ENCODE measurements around the gene TMEM135.

TMEM135 gene

DNA sequence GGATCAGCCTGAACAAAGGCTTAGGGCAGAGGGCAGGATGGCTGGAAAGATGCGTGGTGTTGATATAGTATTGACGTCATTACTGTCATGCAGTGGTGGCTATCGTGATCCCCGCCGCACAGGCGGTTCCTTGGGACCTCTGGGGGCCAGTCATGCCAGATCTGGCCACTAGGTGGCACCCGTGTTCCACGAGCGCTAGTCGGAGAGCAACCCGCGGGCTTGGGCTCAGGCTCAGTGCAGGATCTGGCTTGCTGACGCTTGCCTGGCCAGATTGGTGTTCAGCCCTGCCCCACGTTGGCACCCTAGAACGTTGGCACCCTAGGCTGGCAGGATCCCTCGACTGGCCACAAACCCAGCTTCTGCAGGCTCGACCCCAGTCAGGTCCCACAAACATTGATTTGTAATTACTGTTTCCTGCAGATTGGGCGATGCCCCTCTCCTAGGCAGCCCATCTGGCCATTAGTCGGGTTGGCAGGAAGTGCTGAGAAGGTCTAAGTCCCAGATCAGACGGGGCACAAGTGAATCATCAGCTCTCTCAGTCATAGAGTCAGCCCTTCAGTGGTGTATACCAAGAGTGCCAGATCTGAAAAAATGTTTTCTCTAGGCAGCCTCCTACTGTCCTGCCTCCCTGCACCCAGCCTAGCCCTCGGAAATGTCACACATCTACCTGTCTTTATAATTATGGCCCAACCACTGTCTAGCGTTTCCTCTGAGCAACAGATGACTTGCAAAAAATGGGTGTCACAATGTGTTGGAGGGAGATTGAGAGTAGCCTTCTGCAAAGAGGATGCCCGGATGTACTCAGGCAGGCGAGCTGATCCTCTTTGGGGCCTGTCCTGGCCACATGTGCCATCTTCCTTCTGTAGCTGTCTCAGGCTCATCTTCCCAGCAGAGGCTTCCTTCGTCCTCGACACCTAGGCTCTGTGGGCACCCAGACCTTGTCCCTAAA lies 315.3 kb downstream of the TMEM135 start:
- Histone ChIP-seq H3K9me3 (no peaks in the 10 kb centered on the region), H3K4me1 (no peaks in the 10 kb centered on the region; the same call in 1 of the 2 replicates), H3K27me3 (ENCODE audit: low read depth) (no peaks in the 10 kb centered on the region), H3K4me3 (no peak overlapping the region), H3K36me3 (replicated peaks) (no peaks in the 10 kb centered on the region)
- in situ Hi-C loops (cut with MboI; ENCODE audit: low sequenced_read_pairs), result loop anchor here (5.0 to 10.0 kb wide), 2 partner anchors 69 to 1192 kb away; no protein-coding TSS in a partner anchor
- DNase-seq (ENCODE audit: low spot score in 2 of 2), result peak; percentile 59 to 92

DNA sequence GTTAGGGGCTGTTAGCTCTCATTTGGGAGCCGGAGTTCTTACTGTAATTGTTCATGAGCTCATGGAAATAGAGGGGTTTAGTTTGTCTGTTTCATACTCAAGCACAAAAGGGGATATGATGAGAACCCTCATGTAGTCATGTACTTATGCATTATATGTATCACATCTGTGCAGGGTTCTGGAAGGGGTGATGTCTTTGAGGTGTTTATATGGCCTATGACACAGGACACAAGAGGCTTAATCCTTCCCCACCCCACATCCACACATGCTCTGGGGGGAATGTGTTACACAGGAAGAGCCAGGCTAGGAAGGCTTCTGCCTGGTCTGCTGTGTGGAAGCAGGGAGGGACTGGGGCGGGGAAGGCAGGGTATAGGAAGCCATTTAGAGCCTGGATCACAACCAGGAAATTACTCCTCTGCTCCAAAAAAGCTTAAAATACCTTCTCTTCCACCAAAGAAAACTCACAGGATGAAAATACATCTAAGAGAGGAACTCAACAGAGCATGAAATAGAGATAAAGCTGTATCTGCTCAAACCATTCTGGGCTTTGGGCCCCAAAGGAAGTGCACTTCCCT lies 316.1 kb downstream of the TMEM135 start:
- no peaks in the 10 kb centered on the region; the same call in 1 of the 2 replicates for H3K4me1 ChIP-seq
- no peak for DNase-seq (ENCODE audit: low spot score in 2 of 2)
- in situ Hi-C loops (cut with MboI; ENCODE audit: low sequenced_read_pairs), result loop anchor here (5.0 to 10.0 kb wide), 2 partner anchors 68 to 1191 kb away; no protein-coding TSS in a partner anchor

GRCh38 chr11:87355596-87355995 lies 317.9 kb downstream of the TMEM135 start:
- Histone ChIP-seq H3K36me3 (replicated peaks) (no peaks in the 10 kb centered on the region), H3K4me1 (no peaks in the 10 kb centered on the region; the same call in 1 of the 2 replicates), H3K9me3 (no peaks in the 10 kb centered on the region), H3K4me3 (no peak overlapping the region), H3K27me3 (ENCODE audit: low read depth) (no peaks in the 10 kb centered on the region)
- DNase-seq (ENCODE audit: low spot score in 2 of 2), result no peak
- in situ Hi-C loops (cut with MboI; ENCODE audit: low sequenced_read_pairs), result loop anchor here (10.0 kb wide), 1 partner anchor 1189 kb away; no protein-coding TSS in a partner anchor

More for the DNA sequence above, 316.1 kb downstream of the TMEM135 start:
- Histone ChIP-seq H3K9me3 (no peaks in the 10 kb centered on the region), H3K36me3 (replicated peaks) (no peaks in the 10 kb centered on the region), H3K27me3 (ENCODE audit: low read depth) (no peaks in the 10 kb centered on the region), H3K4me3 (no peak overlapping the region)

GRCh38 chr11:87356428-87356827 lies 318.7 kb downstream of the TMEM135 start:
- Histone ChIP-seq H3K36me3 (replicated peaks) (no peaks in the 10 kb centered on the region), H3K4me3 (no peak overlapping the region), H3K27me3 (ENCODE audit: low read depth) (no peaks in the 10 kb centered on the region), H3K9me3 (no peaks in the 10 kb centered on the region), H3K4me1 (no peaks in the 10 kb centered on the region; the same call in 1 of the 2 replicates)
- DNase-seq (ENCODE audit: low spot score in 2 of 2), result no peak
- in situ Hi-C loops (cut with MboI; ENCODE audit: low sequenced_read_pairs), result loop anchor here (10.0 kb wide), 1 partner anchor 1188 kb away; no protein-coding TSS in a partner anchor

DNA sequence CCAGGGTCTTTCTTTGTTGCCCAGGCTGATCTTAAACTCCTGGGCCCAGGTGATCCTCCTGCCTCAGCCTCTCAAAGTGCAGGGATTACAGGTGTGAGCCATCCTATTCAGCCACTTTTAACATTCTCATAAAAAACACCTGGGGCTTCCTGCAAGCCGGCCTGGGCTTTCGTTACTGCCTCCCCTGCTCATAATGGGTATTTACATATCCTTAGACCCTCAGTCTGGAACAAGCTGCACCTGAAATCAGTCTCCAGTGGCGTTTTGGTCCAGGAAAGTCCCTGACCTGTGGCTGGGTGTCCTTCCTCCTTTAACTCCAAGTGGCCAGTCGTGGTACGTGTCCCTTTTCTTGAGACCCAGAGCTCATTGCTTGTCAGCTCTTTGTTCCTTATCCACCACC lies 320.7 kb downstream of the TMEM135 start:
- no peak for DNase-seq (ENCODE audit: low spot score in 2 of 2)
- H3K9me3 ChIP-seq, result no peaks in the 10 kb centered on the region
- no peaks in the 10 kb centered on the region for H3K36me3 ChIP-seq (replicated peaks)
- no peak overlapping the region for H3K4me3 ChIP-seq
- in situ Hi-C loops (cut with MboI; ENCODE audit: low sequenced_read_pairs), result loop anchor here (10.0 kb wide), 1 partner anchor 1186 kb away; no protein-coding TSS in a partner anchor
- H3K4me1 ChIP-seq, result no peaks in the 10 kb centered on the region
- H3K27me3 ChIP-seq (ENCODE audit: low read depth), result no peaks in the 10 kb centered on the region

- Histone ChIP-seq H3K9me3 (no peaks in the 10 kb centered on the region), H3K36me3 (replicated peaks) (no peaks in the 10 kb centered on the region), H3K4me3 (no peak overlapping the region), H3K27me3 (ENCODE audit: low read depth) (no peaks in the 10 kb centered on the region), H3K4me1 (no peaks in the 10 kb centered on the region)
- in situ Hi-C loops (cut with MboI; ENCODE audit: low sequenced_read_pairs), result loop anchor here (10.0 kb wide), 1 partner anchor 1185 kb away; no protein-coding TSS in a partner anchor
- DNase-seq (ENCODE audit: low spot score in 2 of 2), result no peak
Observed at GRCh38 chr11:87359401-87359800, 321.7 kb downstream of the TMEM135 start.

DNA sequence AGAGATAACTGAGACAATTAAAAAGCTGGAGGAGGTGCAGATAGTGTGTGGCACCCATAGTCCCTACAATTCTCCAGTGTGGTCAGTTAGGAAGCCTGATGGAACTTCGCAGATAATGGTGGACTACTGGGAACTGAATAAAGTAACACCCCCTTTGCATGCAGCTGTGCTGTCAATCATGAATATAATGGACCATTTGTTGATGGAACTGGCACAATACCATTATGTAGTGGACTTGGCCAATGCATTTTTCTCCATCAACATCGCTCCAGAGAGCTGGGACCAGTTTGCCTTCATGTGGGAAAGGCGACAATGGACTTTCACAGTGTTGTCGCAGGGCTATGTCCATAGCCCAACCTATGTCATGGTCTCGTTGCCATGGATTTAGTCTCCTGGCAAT lies 324.2 kb downstream of the TMEM135 start:
- H3K27me3 ChIP-seq (ENCODE audit: low read depth), result no peaks in the 10 kb centered on the region
- no peaks in the 10 kb centered on the region for H3K9me3 ChIP-seq
- DNase-seq (ENCODE audit: low spot score in 2 of 2), result no peak
- in situ Hi-C loops (cut with MboI; ENCODE audit: low sequenced_read_pairs), result no loop called here
- no peaks in the 10 kb centered on the region for H3K4me1 ChIP-seq
- no peak overlapping the region for H3K4me3 ChIP-seq
- H3K36me3 ChIP-seq (replicated peaks), result no peaks in the 10 kb centered on the region

DNA sequence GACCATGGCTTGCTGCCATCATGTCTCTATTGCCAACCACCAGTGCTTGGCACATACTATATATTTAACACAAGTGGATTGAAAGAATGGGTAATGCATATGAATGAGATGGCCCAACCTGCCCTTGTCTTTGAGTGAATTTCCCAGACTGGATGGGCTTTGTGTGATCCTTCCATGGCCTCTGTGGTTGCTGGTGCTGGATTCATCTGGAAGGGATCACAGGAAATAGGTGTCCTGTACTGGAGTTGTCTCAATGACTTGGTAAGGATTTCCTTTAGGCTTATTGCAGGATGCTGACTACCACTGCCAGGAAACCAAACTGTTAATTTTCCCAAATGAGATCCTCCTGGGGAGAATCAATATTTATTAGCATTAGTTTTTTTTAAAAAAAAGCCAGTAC lies 328.6 kb downstream of the TMEM135 start:
- in situ Hi-C loops (cut with MboI; ENCODE audit: low sequenced_read_pairs), result no loop called here
- H3K4me3 ChIP-seq, result no peak overlapping the region
- no peak for DNase-seq (ENCODE audit: low spot score in 2 of 2)
- H3K27me3 ChIP-seq (ENCODE audit: low read depth), result peaks cover 3% of the 10 kb centered on the region
- H3K4me1 ChIP-seq, result no peaks in the 10 kb centered on the region
- H3K36me3 ChIP-seq (replicated peaks), result no peaks in the 10 kb centered on the region
- no peaks in the 10 kb centered on the region for H3K9me3 ChIP-seq

DNA sequence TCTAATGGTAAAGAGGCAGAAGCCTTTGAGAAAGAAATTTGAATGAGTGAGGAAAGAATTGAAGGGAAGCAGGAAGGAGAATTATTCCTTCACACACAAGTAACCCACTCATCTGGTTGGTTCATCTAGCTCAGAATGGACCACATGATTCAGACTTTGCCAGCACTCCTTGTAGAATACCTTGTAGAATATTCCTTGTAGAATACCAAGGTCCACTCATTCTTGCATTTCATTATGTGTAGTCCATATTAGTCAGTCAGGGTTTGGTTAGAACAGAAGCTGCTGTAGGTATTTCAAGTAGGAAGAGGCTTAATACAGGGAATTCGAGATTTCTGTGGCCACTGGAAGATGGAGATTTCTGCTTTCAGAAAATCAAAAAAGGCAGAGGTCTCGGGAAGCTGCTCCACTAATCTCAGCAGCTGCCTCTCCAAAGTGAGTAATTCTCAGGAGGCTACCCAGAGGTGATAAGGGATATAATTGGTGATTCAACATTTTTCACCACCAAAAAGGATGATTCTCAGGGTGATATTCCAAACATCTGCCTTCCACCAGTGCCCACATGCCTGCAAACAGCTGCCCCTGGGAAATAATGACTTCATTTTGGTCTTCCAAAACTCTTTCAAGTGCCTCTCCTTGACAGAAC lies 329.1 kb downstream of the TMEM135 start:
- H3K27me3 ChIP-seq (ENCODE audit: low read depth), result peaks cover 3% of the 10 kb centered on the region
- no peak for DNase-seq (ENCODE audit: low spot score in 2 of 2)
- no peak overlapping the region for H3K4me3 ChIP-seq
- no peaks in the 10 kb centered on the region for H3K36me3 ChIP-seq (replicated peaks)
- in situ Hi-C loops (cut with MboI; ENCODE audit: low sequenced_read_pairs), result no loop called here
- H3K4me1 ChIP-seq, result no peaks in the 10 kb centered on the region
- H3K9me3 ChIP-seq, result no peaks in the 10 kb centered on the region

- Histone ChIP-seq H3K9me3 (no peaks in the 10 kb centered on the region), H3K36me3 (replicated peaks) (no peaks in the 10 kb centered on the region), H3K27me3 (ENCODE audit: low read depth) (peaks cover 9% of the 10 kb centered on the region), H3K4me3 (no peak overlapping the region), H3K4me1 (no peaks in the 10 kb centered on the region)
- DNase-seq (ENCODE audit: low spot score in 2 of 2), result no peak
- in situ Hi-C loops (cut with MboI; ENCODE audit: low sequenced_read_pairs), result no loop called here
Observed at GRCh38 chr11:87368151-87368550, 330.4 kb downstream of the TMEM135 start.

GRCh38 chr11:87368858-87369480 lies 331.2 kb downstream of the TMEM135 start:
- Histone ChIP-seq H3K4me3 (no peak overlapping the region), H3K27me3 (ENCODE audit: low read depth) (peaks cover 17% of the 10 kb centered on the region), H3K9me3 (no peaks in the 10 kb centered on the region), H3K4me1 (no peaks in the 10 kb centered on the region), H3K36me3 (replicated peaks) (no peaks in the 10 kb centered on the region)
- in situ Hi-C loops (cut with MboI; ENCODE audit: low sequenced_read_pairs), result no loop called here
- no peak for DNase-seq (ENCODE audit: low spot score in 2 of 2)

DNA sequence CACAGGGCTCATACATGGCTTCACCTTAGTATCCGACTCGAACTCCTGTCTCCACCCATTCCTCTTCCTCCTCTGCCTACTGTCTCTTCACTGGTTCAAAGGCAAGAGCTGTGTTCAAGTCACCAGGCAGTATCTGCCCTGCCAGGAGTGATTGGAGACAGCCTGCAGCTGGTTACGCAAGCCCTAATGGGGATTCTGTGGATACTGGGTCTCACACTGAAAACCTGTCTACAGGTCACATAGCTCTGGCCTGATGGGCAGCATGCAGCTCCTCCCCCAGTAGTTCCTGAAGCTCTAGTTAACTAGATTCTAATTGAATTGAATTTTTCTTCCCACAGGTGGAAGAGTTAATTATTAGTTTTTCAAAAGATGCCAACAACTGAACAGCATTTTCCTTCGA lies 332.2 kb downstream of the TMEM135 start:
- in situ Hi-C loops (cut with MboI; ENCODE audit: low sequenced_read_pairs), result no loop called here
- Histone ChIP-seq H3K4me3 (no peak overlapping the region), H3K4me1 (no peaks in the 10 kb centered on the region), H3K36me3 (replicated peaks) (no peaks in the 10 kb centered on the region), H3K27me3 (ENCODE audit: low read depth) (peaks cover 21% of the 10 kb centered on the region), H3K9me3 (no peaks in the 10 kb centered on the region)
- DNase-seq (ENCODE audit: low spot score in 2 of 2), result no peak

- no peaks in the 10 kb centered on the region for H3K9me3 ChIP-seq
- peaks cover 24% of the 10 kb centered on the region for H3K27me3 ChIP-seq (ENCODE audit: low read depth)
- in situ Hi-C loops (cut with MboI; ENCODE audit: low sequenced_read_pairs), result no loop called here
- H3K4me3 ChIP-seq, result no peak overlapping the region
- H3K4me1 ChIP-seq, result no peaks in the 10 kb centered on the region
- no peaks in the 10 kb centered on the region for H3K36me3 ChIP-seq (replicated peaks)
- DNase-seq (ENCODE audit: low spot score in 2 of 2), result no peak
Observed at GRCh38 chr11:87372065-87372464, 334.3 kb downstream of the TMEM135 start.

All from HAP-1 (cell line).